NCI-H1105 treated with DMSO at 0.1 percent for 48 hours (cell line): ENCODE results near the gene IL4I1.

Experiments used
- DNase-seq: peaks from one replicate; lab custom pipeline; 2025; lab: John Stamatoyannopoulos, UW

IL4I1 gene

DNA sequence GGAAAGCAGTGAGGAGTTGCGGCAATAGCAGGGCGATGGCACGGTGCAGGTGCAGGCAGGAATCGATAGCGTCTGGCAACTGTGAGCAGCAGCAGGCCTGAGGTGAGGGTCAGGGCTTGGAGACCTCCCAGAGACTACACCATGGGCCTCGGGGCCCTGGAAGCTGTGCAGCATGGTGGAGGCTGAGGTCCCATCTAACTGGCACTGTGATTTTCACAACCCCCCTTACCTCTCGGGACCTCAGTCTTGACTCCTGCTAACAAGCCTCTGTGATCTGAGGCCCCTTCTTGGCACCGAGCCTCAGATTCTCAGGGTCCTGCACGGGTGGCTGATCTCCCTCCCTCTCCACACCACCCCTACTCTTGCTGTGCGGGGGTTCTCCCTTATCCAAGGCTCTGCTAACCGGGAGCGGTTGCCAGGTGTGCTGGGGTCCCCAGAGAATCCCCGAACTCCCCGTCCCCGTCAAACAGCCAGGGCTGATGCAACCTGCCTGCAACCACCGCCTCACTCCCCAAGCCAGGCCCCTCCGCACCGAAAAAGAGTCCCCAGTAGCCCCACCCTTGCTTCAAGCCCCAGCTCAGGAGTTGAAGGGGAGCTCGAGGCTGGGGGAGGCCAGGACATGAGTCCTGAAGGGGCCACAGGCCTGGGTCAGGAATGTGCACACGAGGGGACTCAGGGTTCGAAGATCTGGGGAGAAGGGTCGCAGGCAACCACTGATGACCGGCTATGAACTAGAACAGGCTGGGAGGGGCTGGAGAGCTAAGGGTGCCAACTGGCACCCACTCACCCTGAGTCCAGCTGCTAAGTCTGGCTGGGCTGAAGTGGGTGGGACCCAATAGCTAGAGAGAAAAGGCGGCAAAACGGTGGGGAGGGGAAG, 27.6 kb upstream of the IL4I1 start:
- no peak for DNase-seq

- DNase-seq: no peak
Measured at GRCh38 chr19:49923055-49924003, 26.6 kb upstream of the IL4I1 start.

DNA sequence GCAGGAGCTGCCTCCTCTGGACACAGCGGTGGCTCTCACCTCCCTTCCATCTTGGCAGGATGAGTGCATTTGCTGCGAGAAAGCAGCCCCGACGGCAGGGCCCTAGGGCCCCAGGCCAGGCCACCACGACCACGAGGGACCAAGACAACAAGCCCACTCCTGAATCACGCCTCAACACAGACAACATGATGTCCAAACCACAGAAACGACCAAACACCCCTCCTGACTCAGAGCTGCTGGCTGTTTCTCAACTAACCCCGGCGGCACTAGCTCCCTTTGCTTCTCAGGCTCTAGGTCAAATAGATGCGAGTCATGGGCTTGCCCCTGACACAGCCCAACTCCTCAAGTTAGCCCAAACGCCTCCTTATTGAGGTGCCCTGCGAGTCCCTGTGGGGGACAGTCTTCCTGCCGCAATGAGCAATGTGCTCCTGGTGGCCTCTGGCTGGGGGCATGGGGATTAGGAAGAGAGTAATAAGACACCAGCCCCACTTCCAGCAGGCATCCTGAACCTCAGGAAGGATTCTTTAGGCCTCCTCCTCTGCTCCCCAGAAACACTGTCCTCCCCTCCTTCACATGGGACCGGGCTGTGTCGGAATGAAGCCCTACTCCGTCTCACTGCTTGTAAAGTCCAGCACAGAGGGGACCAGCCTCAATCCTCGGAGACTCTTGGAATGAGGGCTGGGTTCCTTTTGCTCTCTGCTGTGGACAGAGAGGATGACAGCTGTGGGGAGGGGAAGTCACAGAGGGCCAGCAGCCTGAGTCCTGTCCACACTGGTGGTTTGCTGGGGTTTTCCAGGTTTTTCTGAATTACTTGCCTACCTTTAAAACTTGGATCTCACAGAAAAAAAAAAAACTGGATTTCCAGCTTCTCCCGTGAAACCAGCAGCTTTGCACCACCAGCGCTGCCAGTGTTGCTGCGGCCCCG, 25.4 kb upstream of the IL4I1 start:
- DNase-seq: no peak

DNA sequence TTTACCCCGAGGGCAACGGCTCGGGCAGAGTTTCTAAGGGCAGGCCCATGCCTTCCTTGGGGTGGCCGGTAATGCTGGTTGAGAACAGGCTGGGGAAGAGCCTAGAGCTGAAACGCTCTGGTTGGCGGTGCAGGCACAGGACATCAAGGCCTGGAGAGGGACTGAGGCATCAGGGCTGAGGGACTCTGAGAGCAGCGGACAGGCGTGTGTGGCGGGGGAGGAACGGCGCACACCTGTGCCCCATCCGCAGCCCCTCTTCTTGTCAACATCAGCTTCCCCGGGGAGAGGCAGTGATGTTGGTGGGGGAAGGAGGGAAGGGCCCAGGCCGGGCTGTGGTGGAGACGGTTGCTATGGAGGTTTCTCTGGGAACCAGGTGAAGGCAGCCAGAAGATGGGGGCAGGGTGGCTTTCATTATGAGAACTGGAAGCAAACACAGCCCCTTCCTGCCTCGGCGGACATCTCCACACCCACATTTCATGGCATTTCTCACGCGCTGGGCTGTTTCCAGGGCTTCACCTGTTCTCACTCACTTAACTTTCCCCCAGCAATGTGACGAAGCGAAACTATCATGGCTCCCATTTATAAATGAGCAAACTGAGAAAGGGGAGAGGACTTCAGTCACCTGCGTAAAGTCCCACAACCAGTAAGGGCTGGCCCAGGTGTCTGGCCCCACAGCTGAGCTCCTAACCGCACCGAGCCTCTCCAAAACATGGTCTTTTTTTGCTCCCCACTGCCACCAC, 24.1 kb upstream of the IL4I1 start:
- no peak for DNase-seq

GRCh38 chr19:49918089-49918488, 21.4 kb upstream of the IL4I1 start:
- DNase-seq: no peak

DNA sequence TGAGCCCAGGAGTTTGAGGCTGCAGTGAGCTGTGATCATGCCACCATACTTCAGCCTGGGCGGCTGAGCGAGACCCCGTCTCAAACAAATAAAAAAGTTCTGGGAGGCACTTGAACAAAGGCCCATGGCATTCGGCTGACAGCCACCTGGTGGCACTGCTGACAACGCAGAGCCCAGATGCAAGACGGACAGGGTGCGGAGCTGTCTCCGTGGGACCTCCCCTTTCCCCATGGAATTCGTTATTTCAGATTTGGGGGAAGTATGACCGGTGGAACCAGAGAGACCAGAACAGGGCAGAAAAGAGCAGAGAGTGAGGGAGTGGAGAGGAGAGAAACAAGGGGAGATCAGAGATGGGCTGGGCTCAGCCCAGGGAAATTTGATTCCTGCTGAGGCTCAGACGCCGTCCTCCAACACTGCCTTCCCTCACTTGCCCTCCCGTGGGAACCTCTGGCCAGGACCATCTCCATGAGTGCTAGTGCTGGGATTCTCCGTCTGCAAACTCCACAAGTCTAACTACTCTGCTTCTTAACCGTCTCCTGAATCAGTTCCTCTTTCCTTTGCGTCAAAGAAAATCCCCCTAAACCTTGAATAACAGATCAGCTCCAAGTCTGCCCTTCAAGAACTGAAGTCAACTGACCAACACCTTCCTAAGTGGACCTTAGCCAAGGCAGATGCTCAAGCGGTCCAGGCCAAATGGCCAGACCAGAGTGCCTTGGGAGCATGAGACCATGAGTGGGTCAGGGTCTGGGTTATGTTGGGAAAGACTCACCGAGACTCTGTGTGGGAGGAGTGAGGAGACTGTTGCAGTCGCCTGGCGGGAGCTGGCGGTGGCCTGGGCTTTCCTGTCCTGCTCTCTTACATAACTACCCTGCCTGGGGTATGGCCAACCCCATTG, 20.4 kb upstream of the IL4I1 start:
- DNase-seq: no peak

GRCh38 chr19:49915271-49915670, 18.6 kb upstream of the IL4I1 start:
- DNase-seq: no peak

DNA sequence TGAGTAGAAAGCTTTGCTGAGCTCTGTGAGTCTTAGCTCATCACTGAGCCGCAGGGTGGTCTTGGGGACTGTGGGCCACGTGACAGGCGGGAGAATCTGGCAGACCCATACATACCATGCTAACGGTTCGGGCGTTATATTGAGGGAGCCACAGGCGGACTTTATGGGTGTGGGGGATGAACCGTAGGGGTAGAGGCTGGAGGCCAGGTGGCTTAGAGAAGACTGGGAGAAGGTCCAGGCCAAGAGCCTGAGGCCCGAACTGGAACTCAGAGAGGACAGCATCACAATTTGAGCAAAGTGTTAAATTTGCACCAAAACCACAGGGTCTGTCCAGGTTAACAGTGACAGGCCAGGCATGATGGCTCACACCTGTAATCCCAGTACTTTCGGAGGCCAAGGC, 17.0 kb upstream of the IL4I1 start:
- no peak for DNase-seq

GRCh38 chr19:49912965-49913685, 16.4 kb upstream of the IL4I1 start:
- no peak for DNase-seq

GRCh38 chr19:49911381-49912145, 14.9 kb upstream of the IL4I1 start:
- DNase-seq: no peak

DNA sequence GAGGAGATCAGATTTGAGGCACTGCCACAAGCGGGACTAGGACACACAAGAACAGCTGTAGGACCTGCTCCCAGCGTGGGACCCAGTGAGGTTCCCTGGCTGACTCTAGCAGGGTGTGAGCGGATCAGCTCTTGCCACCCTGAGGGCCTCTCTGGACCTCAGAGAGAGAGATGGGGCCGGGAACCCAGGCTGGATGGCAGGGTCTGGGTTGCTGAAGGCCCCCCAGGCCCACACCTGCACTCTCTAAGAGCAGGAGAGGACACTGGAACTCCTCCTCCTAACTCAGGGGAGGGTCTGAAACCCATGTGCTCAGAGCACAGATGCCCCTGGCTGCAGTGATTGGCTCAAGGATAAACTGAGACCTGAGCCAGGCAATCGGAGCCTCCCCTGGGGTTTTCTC, 13.5 kb upstream of the IL4I1 start:
- no peak for DNase-seq

- DNase-seq: no peak
Measured at GRCh38 chr19:49908480-49909420, 12.1 kb upstream of the IL4I1 start.

DNA sequence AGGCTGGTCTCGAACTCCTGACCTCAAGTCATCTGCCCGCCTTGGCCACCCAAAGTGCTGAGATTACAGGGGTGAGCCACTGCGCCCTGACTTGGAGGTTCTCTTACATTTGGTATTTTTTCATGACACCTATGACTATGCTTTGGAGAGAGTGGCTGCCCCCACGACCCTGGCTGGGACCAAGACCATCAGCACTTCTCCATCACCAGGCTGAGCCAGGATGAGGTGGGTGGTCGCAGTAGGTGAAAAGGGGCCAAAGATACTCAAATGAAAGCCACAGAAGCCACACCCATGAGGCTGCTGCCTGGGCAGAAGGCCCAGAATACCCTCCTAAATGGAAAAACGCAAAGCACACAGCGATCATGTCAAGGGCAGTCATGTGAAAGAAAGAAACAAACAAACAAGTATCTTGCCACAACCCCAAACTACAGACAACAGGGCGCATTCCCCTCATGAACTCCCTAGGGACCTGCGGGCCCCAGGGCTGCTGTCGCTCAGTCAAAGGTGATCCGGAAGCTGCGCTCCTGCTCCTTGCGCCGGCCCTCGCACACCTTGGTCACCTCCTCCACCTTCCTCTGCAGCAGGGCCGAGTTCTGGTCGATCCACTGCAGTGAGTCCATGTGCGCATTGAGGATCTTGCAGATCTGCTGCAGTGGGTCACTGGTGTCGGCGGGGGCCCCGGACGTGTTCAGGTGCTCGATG, 11.2 kb upstream of the IL4I1 start:
- DNase-seq: no peak

- no peak for DNase-seq
Measured at GRCh38 chr19:49906879-49907564, 10.3 kb upstream of the IL4I1 start.

- no peak for DNase-seq
Measured at GRCh38 chr19:49904136-49904535, 7.4 kb upstream of the IL4I1 start.

GRCh38 chr19:49895566-49896297, 955 bp downstream of the IL4I1 start:
- no peak for DNase-seq
